ENCODE results near the gene TEDC2. TPM values are rescaled to one million over a fixed set of nuclear protein-coding genes. Genes with fewer than 3 reads are reported as not detected.

The TEDC2 gene
- total RNA-seq, 2 donors from 2014 or later: 8.6 to 39.0 TPM

- H3K27ac Mint-ChIP-seq: no peak overlapping the region
- DNase-seq (ENCODE audit: low spot score) (no peak), ATAC-seq (no peak)
- no peaks in the 10 kb centered on the region for H3K27me3 Mint-ChIP-seq
- H3K36me3 Mint-ChIP-seq: no peaks in the 10 kb centered on the region
- H3K4me1 Mint-ChIP-seq (ENCODE audit: low read depth in 2 of 2): peaks cover 11 to 12% of the 10 kb centered on the region in 2 donors
- no peak overlapping the region for H3K4me3 Mint-ChIP-seq
- no peaks in the 10 kb centered on the region for H3K9me3 Mint-ChIP-seq
Measured at GRCh38 chr16:2505695-2506094, 45.8 kb downstream of the TEDC2 start.

DNA sequence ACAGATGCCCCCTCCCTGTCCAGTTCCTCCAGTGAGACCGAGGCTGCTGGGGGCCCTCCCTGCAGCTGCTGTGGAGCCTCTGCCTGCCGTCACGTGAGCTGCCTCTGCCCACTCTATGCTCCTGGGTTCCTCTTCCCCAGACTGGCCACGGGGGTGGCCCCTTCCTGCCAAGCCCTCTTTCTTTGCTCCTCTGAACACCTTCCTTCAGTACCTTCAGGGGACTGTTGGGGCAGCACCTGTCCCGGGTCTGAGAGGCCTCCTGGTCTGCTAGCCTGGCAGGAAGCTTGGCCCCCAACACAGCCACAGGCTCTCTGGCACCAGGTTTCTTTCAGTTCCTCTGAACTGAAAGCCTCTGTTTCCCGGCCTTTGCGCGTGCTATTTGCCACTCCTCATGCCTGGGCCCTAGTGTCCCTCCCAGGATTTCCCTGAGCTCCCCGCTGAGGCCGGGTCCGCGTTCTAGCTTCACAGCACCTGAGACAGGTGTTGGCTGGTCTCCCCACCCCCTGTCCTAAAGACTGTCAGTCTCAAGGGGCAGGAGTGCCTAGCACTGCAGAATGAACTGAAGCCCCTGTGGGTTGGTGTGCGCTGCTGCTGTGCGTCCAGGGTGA lies 47.2 kb downstream of the TEDC2 start:
- Mint-ChIP-seq H3K36me3 (no peaks in the 10 kb centered on the region), H3K4me1 (ENCODE audit: low read depth in 2 of 2) (peaks cover 13 to 15% of the 10 kb centered on the region in 2 donors), H3K27ac (no peak overlapping the region), H3K9me3 (no peaks in the 10 kb centered on the region), H3K27me3 (no peaks in the 10 kb centered on the region), H3K4me3 (no peak overlapping the region)
- DNase-seq (ENCODE audit: low spot score) (no peak), ATAC-seq (peak in 1 of 2 donors; percentile 11)

GRCh38 chr16:2507665-2508064 lies 47.8 kb downstream of the TEDC2 start:
- Mint-ChIP-seq H3K4me1 (ENCODE audit: low read depth in 2 of 2) (peaks cover 18 to 20% of the 10 kb centered on the region in 2 donors), H3K4me3 (no peak overlapping the region), H3K9me3 (no peaks in the 10 kb centered on the region), H3K36me3 (no peaks in the 10 kb centered on the region), H3K27me3 (no peaks in the 10 kb centered on the region), H3K27ac (no peak overlapping the region)
- no peak for DNase-seq (ENCODE audit: low spot score)
- no peak for ATAC-seq

- Mint-ChIP-seq H3K4me3 (no peak overlapping the region), H3K36me3 (no peaks in the 10 kb centered on the region), H3K27ac (no peak overlapping the region), H3K9me3 (no peaks in the 10 kb centered on the region), H3K27me3 (no peaks in the 10 kb centered on the region), H3K4me1 (ENCODE audit: low read depth in 2 of 2) (peaks cover 24 to 26% of the 10 kb centered on the region in 2 donors)
- ATAC-seq (no peak), DNase-seq (ENCODE audit: low spot score) (no peak)
Measured at GRCh38 chr16:2508722-2509400, 49.0 kb downstream of the TEDC2 start.

GRCh38 chr16:2511128-2511800 lies 51.4 kb downstream of the TEDC2 start:
- Mint-ChIP-seq H3K36me3 (no peaks in the 10 kb centered on the region), H3K9me3 (no peaks in the 10 kb centered on the region), H3K4me3 (no peak overlapping the region), H3K27me3 (no peaks in the 10 kb centered on the region), H3K4me1 (ENCODE audit: low read depth in 2 of 2) (peaks cover 38 to 39% of the 10 kb centered on the region in 2 donors), H3K27ac (no peak overlapping the region)
- no peak for ATAC-seq
- no peak for DNase-seq (ENCODE audit: low spot score)

DNA sequence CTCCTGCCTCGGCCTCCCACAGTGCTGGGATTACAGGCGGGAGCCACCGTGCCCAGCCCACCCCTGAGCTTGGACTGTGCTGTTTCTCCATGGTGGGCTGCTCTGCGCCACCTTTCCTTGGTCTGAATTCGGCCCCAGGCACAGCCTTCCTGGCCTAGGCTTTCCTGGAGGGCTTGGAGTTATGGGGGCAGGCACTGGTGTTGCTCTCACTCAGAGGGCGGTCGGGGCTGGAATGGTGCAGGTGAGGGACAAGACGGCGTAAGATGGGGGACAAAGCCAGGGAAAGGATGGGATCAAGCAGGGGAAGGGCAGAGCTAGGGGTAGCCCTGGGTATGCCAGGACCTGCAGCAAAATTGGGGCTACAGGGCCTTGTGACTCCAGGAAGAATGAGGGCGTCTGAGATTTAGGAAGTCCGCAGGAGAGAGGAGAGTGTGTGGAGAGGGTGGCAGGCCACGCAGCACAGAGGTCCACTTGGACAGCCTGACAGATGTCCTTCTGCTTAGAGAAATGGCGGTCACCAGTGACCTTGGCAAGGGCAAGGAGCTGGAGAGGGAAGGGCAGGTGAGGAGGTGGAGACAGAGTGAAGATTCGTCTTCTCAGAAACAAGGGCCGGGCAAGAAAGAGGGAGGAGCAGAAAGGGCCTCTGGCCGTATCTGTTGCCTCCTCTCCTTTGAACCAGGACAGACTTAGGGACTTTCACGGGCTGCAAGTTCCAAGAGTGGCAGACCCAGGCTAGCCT lies 52.3 kb downstream of the TEDC2 start:
- peak overlapping the region; percentile 69 to 76 for H3K27ac Mint-ChIP-seq
- DNase-seq (ENCODE audit: low spot score) (no peak), ATAC-seq (no peak)
- no peaks in the 10 kb centered on the region for H3K36me3 Mint-ChIP-seq
- H3K4me3 Mint-ChIP-seq: peak overlapping the region; percentile 85
- H3K27me3 Mint-ChIP-seq: no peaks in the 10 kb centered on the region
- peaks cover 47 to 48% of the 10 kb centered on the region in 2 donors for H3K4me1 Mint-ChIP-seq (ENCODE audit: low read depth in 2 of 2)
- no peaks in the 10 kb centered on the region for H3K9me3 Mint-ChIP-seq

GRCh38 chr16:2512735-2513404 lies 53.0 kb downstream of the TEDC2 start:
- no peaks in the 10 kb centered on the region for H3K9me3 Mint-ChIP-seq
- H3K27ac Mint-ChIP-seq: peak overlapping the region; percentile 69 to 76
- DNase-seq (ENCODE audit: low spot score): no peak
- H3K36me3 Mint-ChIP-seq: no peaks in the 10 kb centered on the region
- peaks cover 51 to 52% of the 10 kb centered on the region in 2 donors for H3K4me1 Mint-ChIP-seq (ENCODE audit: low read depth in 2 of 2)
- peak overlapping the region; percentile 85 for H3K4me3 Mint-ChIP-seq
- H3K27me3 Mint-ChIP-seq: no peaks in the 10 kb centered on the region
- ATAC-seq: no peak

DNA sequence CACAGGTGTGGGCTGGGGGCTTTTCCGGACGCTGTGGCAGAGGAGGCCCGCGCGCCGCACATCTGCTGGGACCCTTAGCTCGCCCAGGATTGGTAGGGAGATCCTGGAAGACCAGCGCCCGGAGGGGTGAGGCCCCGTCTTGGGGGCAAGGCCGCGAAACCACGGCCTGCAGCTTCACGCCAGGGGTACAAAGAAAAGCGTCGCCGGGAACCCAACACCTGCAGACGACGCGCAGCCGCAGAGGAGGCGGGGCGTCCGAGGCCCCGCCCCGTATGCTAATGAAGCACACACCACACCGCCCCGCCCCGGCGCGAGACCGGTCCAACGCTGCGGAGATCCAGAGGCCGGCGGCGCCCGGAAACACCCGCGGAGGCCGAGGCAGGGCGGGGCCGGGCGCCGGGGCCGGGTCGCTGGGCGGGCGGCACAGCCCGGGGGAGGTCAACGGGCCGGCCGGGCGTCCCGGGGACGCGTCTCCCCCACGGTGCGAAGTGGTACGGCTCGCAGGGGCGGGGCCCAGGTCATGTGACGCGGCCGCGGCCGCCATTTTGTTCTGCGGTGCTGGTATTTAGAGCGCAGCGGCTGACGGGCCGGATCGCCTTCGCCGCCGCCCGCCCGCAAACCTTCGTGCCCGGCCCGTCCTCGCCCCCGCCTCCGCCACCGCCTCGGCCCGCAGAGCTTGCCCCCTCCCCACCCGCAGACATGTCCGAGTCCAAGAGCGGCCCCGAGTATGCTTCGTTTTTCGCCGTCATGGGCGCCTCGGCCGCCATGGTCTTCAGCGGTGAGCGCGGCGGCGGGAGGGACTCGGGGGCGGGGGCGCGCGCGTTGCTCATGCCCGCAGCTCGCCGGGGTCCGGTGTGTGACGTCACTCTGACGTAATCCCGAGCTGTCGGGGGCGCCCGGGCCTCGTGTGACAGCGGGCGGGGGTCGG lies 53.8 kb downstream of the TEDC2 start, which contains the start of gene ATP6V0C:
TSS of gene ATP6V0C (plus strand) at position 548 of the 928 bp plus-strand sequence. CDS start at position 700, 152 bp downstream.
- no peaks in the 10 kb centered on the region for H3K27me3 Mint-ChIP-seq
- ATAC-seq (peak; percentile 93 to 95), DNase-seq (ENCODE audit: low spot score) (peak; percentile 94)
- peak within 1 kb of the TSS; percentile 69 to 85 for H3K27ac Mint-ChIP-seq
- no peaks in the 10 kb centered on the region for H3K36me3 Mint-ChIP-seq
- H3K4me1 Mint-ChIP-seq (ENCODE audit: low read depth in 2 of 2): peaks cover 48 to 51% of the 10 kb centered on the region in 2 donors
- no peaks in the 10 kb centered on the region for H3K9me3 Mint-ChIP-seq
- H3K4me3 Mint-ChIP-seq: peak within 1 kb of the TSS; percentile 85

Other genes with a start within 250 kb of the TEDC2 start
- 10 to 100 TPM in 1 of 2 donors, 1 to 10 TPM in 1; 6.2 to 23.7 TPM for gene BRICD5, start 249.2 kb upstream of the TEDC2 start, total RNA-seq
- 10 to 100 TPM; 18.8 to 39.8 TPM for gene PGP, start 245.3 kb upstream of the TEDC2 start, total RNA-seq
- 10 to 100 TPM; 27.5 to 51.8 TPM for gene E4F1, start 236.5 kb upstream of the TEDC2 start, total RNA-seq
- 1 to 10 TPM in 1 of 2 donors, under 1 TPM in 1; 0.88 to 3.5 TPM for gene DNASE1L2, start 223.7 kb upstream of the TEDC2 start, total RNA-seq
- gene ECI1, start 208.5 kb upstream of the TEDC2 start, total RNA-seq: 10 to 100 TPM; 29.1 to 51.1 TPM
- gene RNPS1, start 192.0 kb upstream of the TEDC2 start, total RNA-seq: 100 to 1,000 TPM; 256 to 334 TPM
- gene ABCA3, start 119.4 kb upstream of the TEDC2 start, total RNA-seq: 10 to 100 TPM in 1 of 2 donors, 1 to 10 TPM in 1; 7.3 to 14.9 TPM
- gene CCNF, start 30.7 kb upstream of the TEDC2 start, total RNA-seq: 10 to 100 TPM; 36.1 to 79.5 TPM
- gene NTN3, start 11.2 kb downstream of the TEDC2 start, total RNA-seq: not detected
- gene TBC1D24, start 15.0 kb downstream of the TEDC2 start, total RNA-seq: 10 to 100 TPM; 22.0 to 39.9 TPM
- gene ATP6V0C, start 53.8 kb downstream of the TEDC2 start, total RNA-seq: 100 to 1,000 TPM; 103 to 146 TPM
- gene AMDHD2, start 60.3 kb downstream of the TEDC2 start, total RNA-seq: 10 to 100 TPM; 34.1 to 63.9 TPM
- not detected for gene CEMP1, start 71.3 kb downstream of the TEDC2 start, total RNA-seq
- gene PDPK1, start 77.9 kb downstream of the TEDC2 start, total RNA-seq: 10 to 100 TPM; 71.3 to 76.8 TPM
- gene KCTD5, start 222.4 kb downstream of the TEDC2 start, total RNA-seq: 10 to 100 TPM; 46.2 to 65.0 TPM